HEK293 (cell line): ENCODE data around the gene LBHD2.

Source experiments
- ATF2 ChIP-seq: fragments of 450-650 bp; formaldehyde crosslinking; IDR thresholded peaks from 2 replicates; pipeline ENCODE4 v1.5.1; 2016; ENCODE audit warnings: missing biosample characterization, missing genetic modification characterization, low read depth
- CTCF ChIP-seq: fragments of 450-650 bp; formaldehyde crosslinking; IDR thresholded peaks from 2 replicates; pipeline ENCODE4 v1.5.1; 2016; ENCODE audit warnings: missing biosample characterization, missing genetic modification characterization
- HOXA7 ChIP-seq: sonication (generic); formaldehyde crosslinking; IDR thresholded peaks from 2 replicates; pipeline ENCODE4 v1.8.1; 2022; ENCODE audit warnings: missing genetic modification reagents, borderline replicate concordance
- IKZF3 ChIP-seq: fragments of 450-650 bp; IDR thresholded peaks from 2 replicates; pipeline ENCODE4 v1.5.0; 2018; ENCODE audit warnings: missing biosample characterization, mild to moderate bottlenecking, missing genetic modification characterization, moderate library complexity
- KLF10 ChIP-seq: fragments of 450-650 bp; IDR thresholded peaks from 2 replicates; pipeline ENCODE4 v1.5.1; 2018; ENCODE audit warnings: missing biosample characterization, mild to moderate bottlenecking, missing genetic modification characterization
- KLF16 ChIP-seq: fragments of 450-650 bp; formaldehyde crosslinking; IDR thresholded peaks from 2 replicates; pipeline ENCODE4 v1.5.1; 2017; ENCODE audit warnings: missing biosample characterization, missing genetic modification characterization
- KLF17 ChIP-seq: fragments of 450-650 bp; formaldehyde crosslinking; IDR thresholded peaks from 2 replicates; pipeline ENCODE4 v1.5.1; 2016; ENCODE audit warnings: missing biosample characterization, missing genetic modification characterization
- OVOL3 ChIP-seq: fragments of 450-650 bp; formaldehyde crosslinking; IDR thresholded peaks from 2 replicates; pipeline ENCODE4 v1.5.1; 2016; ENCODE audit warnings: missing biosample characterization, missing genetic modification characterization
- ZBTB21 ChIP-seq: fragments of 450-650 bp; formaldehyde crosslinking; IDR thresholded peaks from 2 replicates; pipeline ENCODE4 v1.5.1; 2017; ENCODE audit warnings: missing biosample characterization, missing genetic modification characterization
- ZBTB7A ChIP-seq: fragments of 450-650 bp; formaldehyde crosslinking; IDR thresholded peaks from 2 replicates; pipeline ENCODE4 v1.5.1; 2016; ENCODE audit warnings: low read depth, missing biosample characterization, missing genetic modification characterization
- ZNF114 ChIP-seq: fragments of 450-650 bp; formaldehyde crosslinking; IDR thresholded peaks from 2 replicates; pipeline ENCODE4 v1.5.0; 2017; ENCODE audit warnings: missing biosample characterization, missing genetic modification characterization
- ZNF121 ChIP-seq: fragments of 450-650 bp; formaldehyde crosslinking; IDR thresholded peaks from 2 replicates; pipeline ENCODE4 v1.5.1; 2016; ENCODE audit warnings: missing biosample characterization, missing genetic modification characterization
- ZNF157 ChIP-seq: fragments of 450-650 bp; formaldehyde crosslinking; IDR thresholded peaks from 2 replicates; pipeline ENCODE4 v1.5.1; 2016; ENCODE audit warnings: missing biosample characterization, missing genetic modification characterization
- ZNF18 ChIP-seq: fragments of 450-650 bp; formaldehyde crosslinking; IDR thresholded peaks from 2 replicates; pipeline ENCODE4 v1.5.1; 2016; ENCODE audit warnings: missing biosample characterization, missing genetic modification characterization
- ZNF214 ChIP-seq: fragments of 450-650 bp; formaldehyde crosslinking; IDR thresholded peaks from 2 replicates; pipeline ENCODE4 v1.5.1; 2017; ENCODE audit warnings: missing biosample characterization, mild to moderate bottlenecking, missing genetic modification characterization, borderline replicate concordance
- ZNF221 ChIP-seq: fragments of 450-650 bp; formaldehyde crosslinking; IDR thresholded peaks from 2 replicates; pipeline ENCODE4 v1.5.1; 2017; ENCODE audit warnings: missing biosample characterization, missing genetic modification characterization, borderline replicate concordance
- ZNF280D ChIP-seq: fragments of 450-650 bp; formaldehyde crosslinking; IDR thresholded peaks from 2 replicates; pipeline ENCODE4 v1.5.1; 2016; ENCODE audit warnings: missing biosample characterization, missing genetic modification characterization
- ZNF341 ChIP-seq: fragments of 450-650 bp; formaldehyde crosslinking; IDR thresholded peaks from 2 replicates; pipeline ENCODE4; 2016; ENCODE audit warnings: low read depth, missing biosample characterization, missing genetic modification characterization
- ZNF366 ChIP-seq: fragments of 450-650 bp; formaldehyde crosslinking; conservative IDR thresholded peaks from 2 replicates; pipeline ENCODE4 v1.5.1; 2016; ENCODE audit warnings: missing biosample characterization, missing genetic modification characterization
- ZNF391 ChIP-seq: fragments of 450-650 bp; formaldehyde crosslinking; IDR thresholded peaks from 2 replicates; pipeline ENCODE4 v1.5.1; 2016; ENCODE audit warnings: low read depth, missing biosample characterization, missing genetic modification characterization, borderline replicate concordance
- ZNF404 ChIP-seq: fragments of 450-650 bp; formaldehyde crosslinking; IDR thresholded peaks from 2 replicates; pipeline ENCODE4 v1.5.1; 2017; ENCODE audit warnings: missing biosample characterization, missing genetic modification characterization
- ZNF416 ChIP-seq: fragments of 450-650 bp; formaldehyde crosslinking; IDR thresholded peaks from 2 replicates; pipeline ENCODE4 v1.5.1; 2016; ENCODE audit warnings: missing biosample characterization, missing genetic modification characterization
- ZNF48 ChIP-seq: fragments of 450-650 bp; formaldehyde crosslinking; IDR thresholded peaks from 2 replicates; pipeline ENCODE4 v1.5.1; 2016; ENCODE audit warnings: missing biosample characterization, missing genetic modification characterization
- ZNF501 ChIP-seq: fragments of 450-650 bp; formaldehyde crosslinking; IDR thresholded peaks from 2 replicates; pipeline ENCODE4 v1.5.1; 2016; ENCODE audit warnings: missing biosample characterization, missing genetic modification characterization
- ZNF544 ChIP-seq: fragments of 450-650 bp; formaldehyde crosslinking; IDR thresholded peaks from 2 replicates; pipeline ENCODE4 v1.5.0; 2017; ENCODE audit warnings: missing biosample characterization, missing genetic modification characterization
- ZNF560 ChIP-seq: fragments of 450-650 bp; formaldehyde crosslinking; IDR thresholded peaks from 2 replicates; pipeline ENCODE4 v1.5.1; 2017; ENCODE audit warnings: missing biosample characterization, missing genetic modification characterization, borderline replicate concordance
- ZNF677 ChIP-seq: fragments of 450-650 bp; IDR thresholded peaks from 2 replicates; pipeline ENCODE4 v1.5.0; 2018; ENCODE audit warnings: missing biosample characterization, mild to moderate bottlenecking, missing genetic modification characterization, moderate library complexity
- ZNF707 ChIP-seq: fragments of 450-650 bp; formaldehyde crosslinking; IDR thresholded peaks from 2 replicates; pipeline ENCODE4 v1.5.1; 2016; ENCODE audit warnings: missing biosample characterization, missing genetic modification characterization
- ZNF785 ChIP-seq: fragments of 450-650 bp; formaldehyde crosslinking; IDR thresholded peaks from 2 replicates; pipeline ENCODE4 v1.5.1; 2016; ENCODE audit warnings: missing biosample characterization, missing genetic modification characterization

Gene LBHD2

GRCh38 chr14:103104654-103105452 is 20.8 kb downstream of the LBHD2 start (continued):
- TF ChIP-seq ATF2 (tag by site-specific recombination): no peak
- TF ChIP-seq ZNF404: no peak
- no peak for TF ChIP-seq ZNF560 (tag by site-specific recombination)
- TF ChIP-seq ZNF121 (tag by site-specific recombination): 0 out of 2 replicates have a peak, but pooled peaks have one; percentile 37
- peak; percentile 88 for TF ChIP-seq ZNF366 (tag by site-specific recombination)
- 0 out of 2 replicates have a peak, but pooled peaks have one; percentile 24 for TF ChIP-seq ZNF280D
- no peak for TF ChIP-seq HOXA7 (CRISPR knock-in tag)
- peak; percentile 74 for TF ChIP-seq KLF16 (tag by site-specific recombination)
- TF ChIP-seq ZNF18 (tag by site-specific recombination): 0 out of 2 replicates have a peak, but pooled peaks have one; percentile 63
- TF ChIP-seq KLF10 (tag by site-specific recombination): no peak
- no peak for TF ChIP-seq OVOL3 (tag by site-specific recombination)
- peak; percentile 100 for TF ChIP-seq ZBTB7A (tag by site-specific recombination)
- no peak for TF ChIP-seq ZNF707 (tag by site-specific recombination)
- TF ChIP-seq ZNF214 (tag by site-specific recombination): no peak
- peak; percentile 67 for TF ChIP-seq ZNF157 (tag by site-specific recombination)
- TF ChIP-seq ZNF677 (tag by site-specific recombination): no peak
- peak; percentile 93; the same call in 1 of the 2 replicates for TF ChIP-seq KLF17
- no peak for TF ChIP-seq ZNF221 (tag by site-specific recombination)
- TF ChIP-seq ZNF391 (tag by site-specific recombination): peak; percentile 98
- no peak; the same call in 1 of the 2 replicates for TF ChIP-seq ZNF544
- peak; percentile 94 for TF ChIP-seq ZNF501 (tag by site-specific recombination)
- TF ChIP-seq ZNF114 (tag by site-specific recombination): no peak
- TF ChIP-seq ZNF416: peak; percentile 77; the same call in 1 of the 2 replicates
- peak; percentile 98 for TF ChIP-seq ZNF785
- TF ChIP-seq CTCF (tag by site-specific recombination): peak; percentile 100
- no peak for TF ChIP-seq ZNF48 (tag by site-specific recombination)
- no peak for TF ChIP-seq IKZF3
- no peak for TF ChIP-seq ZBTB21 (tag by site-specific recombination)
- TF ChIP-seq ZNF341 (tag by site-specific recombination): no peak
